GM12878 (cell line): ENCODE results near the gene C10orf71. TPM values are rescaled to one million over a fixed set of nuclear protein-coding genes. Genes with fewer than 3 reads are reported as not detected.

ENCODE experiments used
- ATAC-seq: fragments of 200-7000 bp; cut with Tn5 transposase; 3 replicates; pipeline ENCODE4 v1.9.1; 2020; ENCODE audit warnings: mild to moderate bottlenecking, moderate library complexity
- BruUV-seq: library from RNA; stranded (reverse); fragments of 400-500 nt; replicated peaks from 2 replicates; lab custom pipeline; 2021; lab: Mats Ljungman, UMichigan
- CTCF ChIA-PET: fragments of 300-600 bp; sonication (Branson Sonifier 250); formaldehyde crosslinking; extraction: SDS; loops from one replicate; lab custom pipeline; 2021; ENCODE audit warnings: inconsistent platforms; lab: Yijun Ruan, JAX
- POLR2A ChIA-PET: fragments of 350-600 bp; formaldehyde crosslinking; extraction: SDS; loops from one replicate; lab custom pipeline; 2021; ENCODE audit warnings: inconsistent platforms; lab: Charles Lee
- RAD21 ChIA-PET: fragments of 300-600 bp; sonication (Branson Sonifier 250); formaldehyde crosslinking; loops from one replicate; lab custom pipeline; 2023; ENCODE audit warnings: antibody characterized with exemption; ENCODE audit not compliant: unreplicated experiment; lab: Charles Lee
- SMC1A ChIA-PET: fragments of 300-600 bp; sonication (Branson Sonifier 250); formaldehyde crosslinking; loops from one replicate; lab custom pipeline; 2023; ENCODE audit not compliant: unreplicated experiment, uncharacterized antibody; lab: Charles Lee
- DNase-seq: peaks from one replicate; pipeline ENCODE4 v3.0.0-alpha.2; 2011; ENCODE audit warnings: low read depth, low spot score
- FAIRE-seq: peaks from 3 replicates; lab custom pipeline; 2011; peaks lifted over from hg19 to GRCh38; lab: Jason Lieb, UNC
- H2AFZ ChIP-seq: 2 replicates; pipeline ENCODE4 v1.6.0; 2011; ENCODE audit warnings: low read depth, low read length, control low read depth; ENCODE audit not compliant: control insufficient read depth
- H3K27ac ChIP-seq: 2 replicates; pipeline ENCODE4 v1.5.1; 2011; ENCODE audit warnings: control low read depth; ENCODE audit not compliant: control insufficient read depth, insufficient read depth
- H3K27me3 ChIP-seq, 2 experiments: replicated peaks in 1 of 2; 2 replicates each; pipeline versions ENCODE4 v1.6.0 to v1.6.1; 2011; ENCODE audit warnings: low read length in 1 of 2; ENCODE audit not compliant: control insufficient read depth in 2 of 2, insufficient read depth in 2 of 2
- H3K36me3 ChIP-seq, 2 experiments: 2 replicates each; pipeline ENCODE4 v1.5.1; 2011; ENCODE audit warnings: low read length in 1 of 2; ENCODE audit not compliant: control insufficient read depth in 2 of 2, insufficient read depth in 2 of 2
- H3K4me1 ChIP-seq: 2 replicates; pipeline ENCODE4 v1.6.1; 2011; ENCODE audit warnings: mild to moderate bottlenecking, low read length, moderate library complexity, mixed read lengths; ENCODE audit not compliant: control insufficient read depth, insufficient read depth
- H3K4me2 ChIP-seq: 2 replicates; pipeline ENCODE4 v1.6.0; 2011; ENCODE audit warnings: control low read depth; ENCODE audit not compliant: control insufficient read depth, insufficient read depth
- H3K4me3 ChIP-seq: fragments of 200-600 bp; sonication (generic); 2 replicates; pipeline ENCODE4 v1.5.1; 2016
- H3K79me2 ChIP-seq: 2 replicates; pipeline ENCODE4 v1.6.0; 2011; ENCODE audit warnings: low read length; ENCODE audit not compliant: control insufficient read depth, insufficient read depth
- H3K9ac ChIP-seq: 2 replicates; pipeline ENCODE4 v1.8.0; 2011; ENCODE audit warnings: low read length, control low read depth, mixed read lengths; ENCODE audit not compliant: control insufficient read depth, insufficient read depth
- H3K9me3 ChIP-seq: replicated peaks from 3 replicates; pipeline ENCODE4 v1.5.1; 2011; ENCODE audit warnings: mild to moderate bottlenecking, low read length; ENCODE audit not compliant: control insufficient read depth, insufficient read depth
- H4K20me1 ChIP-seq: 2 replicates; pipeline ENCODE4 v1.6.0; 2011; ENCODE audit not compliant: control insufficient read depth, insufficient read depth
- CBX3 ChIP-seq: fragments of 200-600 bp; sonication (generic); IDR thresholded peaks from 2 replicates; pipeline ENCODE4 v1.6.1; 2016; ENCODE audit warnings: low read depth, borderline replicate concordance
- CHD1 ChIP-seq: IDR thresholded peaks from 2 replicates; pipeline ENCODE4 v1.6.1; 2012; ENCODE audit warnings: low read depth, low read length, improper control_type of control experiment
- ESRRA ChIP-seq: IDR thresholded peaks from 2 replicates; pipeline ENCODE4 v1.6.1; 2012; ENCODE audit warnings: mild to moderate bottlenecking, low read length, improper control_type of control experiment
- IKZF1 ChIP-seq: fragments of 450-650 bp; conservative IDR thresholded peaks from 2 replicates; pipeline ENCODE4 v1.6.1; 2017; ENCODE audit warnings: antibody characterized with exemption, mild to moderate bottlenecking
- MTA3 ChIP-seq: IDR thresholded peaks from 2 replicates; pipeline ENCODE4 v1.6.1; 2012; ENCODE audit warnings: low read length, inconsistent platforms, borderline replicate concordance
- RUNX3 ChIP-seq: IDR thresholded peaks from 2 replicates; pipeline ENCODE4 v1.6.1; 2012; ENCODE audit warnings: low read length, inconsistent platforms
- SP1 ChIP-seq: IDR thresholded peaks from one replicate; pipeline ENCODE4 v1.6.1; 2011; ENCODE audit warnings: low read depth, low read length
- SPI1 ChIP-seq: IDR thresholded peaks from 2 replicates; pipeline ENCODE4 v1.6.1; 2011; ENCODE audit warnings: low read depth, mild to moderate bottlenecking, low read length, moderate library complexity, borderline replicate concordance; ENCODE audit not compliant: insufficient read depth
- SRF ChIP-seq, 2 experiments: IDR thresholded peaks; 2 replicates each; pipeline ENCODE4 v1.6.1; 2011; ENCODE audit warnings: low read depth in 2 of 2, low read length in 2 of 2, mild to moderate bottlenecking in 1 of 2, moderate library complexity in 1 of 2
- YBX1 ChIP-seq: fragments of 450-650 bp; IDR thresholded peaks from 2 replicates; pipeline ENCODE4 v1.6.1; 2016; ENCODE audit warnings: antibody characterized with exemption
- ZNF274 ChIP-seq: IDR thresholded peaks from one replicate; pipeline ENCODE4 v1.8.0; 2011; ENCODE audit not compliant: insufficient read length, insufficient read depth
- WGBS: methylation state at CpG from one replicate; pipeline ENCODE4 v1.1.6; 2016; ENCODE audit warnings: low lambda C conversion rate; ENCODE audit not compliant: insufficient replicate concordance, insufficient coverage; ENCODE audit errors: missing lambda C conversion rate; 5-methylcytosine and 5-hydroxymethylcytosine counted together
- in situ Hi-C: fragments of 300-500 bp; cut with MboI; formaldehyde crosslinking; loops from 9 replicates; pipeline ENCODE4 v1.14.3; 2018; ENCODE audit warnings: mixed read lengths
- intact Hi-C: fragments of 100-400 bp; cut with micrococcal nuclease; formaldehyde crosslinking; loops from one replicate; pipeline ENCODE4 v1.14.2; 2022; ENCODE audit not compliant: unreplicated experiment
- polyA plus RNA-seq, 11 experiments: library from polyadenylated mRNA; depleted of rRNA in 4 of 11; unstranded in 6 of 11; stranded (reverse) in 5 of 11; fragments of >200 nt; fragmentation: Nextera tagmentation in 4 of 11; fragmentation: Illumina TruSeq in 1 of 11; extraction: Ambion mirVana in 4 of 11; extraction: Trizol in 1 of 11; gene quantifications; 1 replicate in 1 of 11; 2 replicates in 10 of 11; pipeline versions ENCODE4 v1.2.1 to v1.2.3, GENCODE V29; 2011 to 2016; ENCODE audit warnings: inconsistent platforms in 2 of 11, missing spikeins in 2 of 11, low read depth in 1 of 11
- total RNA-seq, 4 experiments: library from RNA; depleted of rRNA in 3 of 4; stranded (reverse); fragments of >200 nt in 3 of 4; fragmentation: Illumina TruSeq in 1 of 4; extraction: Trizol in 1 of 4; gene quantifications; 2 replicates each; pipeline versions ENCODE4 v1.2.1 to v1.2.3, GENCODE V29; 2013 to 2021
- TF ChIP-seq, protein P1 (sequence below): fragments of 450-650 bp; IDR thresholded peaks from 2 replicates; pipeline ENCODE4 v1.6.1; 2017; ENCODE audit warnings: antibody characterized with exemption, mild to moderate bottlenecking, moderate library complexity
- TF ChIP-seq, protein P2 (sequence below): fragments of 450-650 bp; formaldehyde crosslinking; IDR thresholded peaks from 2 replicates; pipeline ENCODE4 v1.4.0; 2020; ENCODE audit warnings: mild to moderate bottlenecking, moderate library complexity

The C10orf71 gene
- total and polyA plus RNA-seq, 10 of the 15 experiments (the other 5 are each of a cell fraction or from before 2014, with no cell fraction given) = not detected

DNA sequence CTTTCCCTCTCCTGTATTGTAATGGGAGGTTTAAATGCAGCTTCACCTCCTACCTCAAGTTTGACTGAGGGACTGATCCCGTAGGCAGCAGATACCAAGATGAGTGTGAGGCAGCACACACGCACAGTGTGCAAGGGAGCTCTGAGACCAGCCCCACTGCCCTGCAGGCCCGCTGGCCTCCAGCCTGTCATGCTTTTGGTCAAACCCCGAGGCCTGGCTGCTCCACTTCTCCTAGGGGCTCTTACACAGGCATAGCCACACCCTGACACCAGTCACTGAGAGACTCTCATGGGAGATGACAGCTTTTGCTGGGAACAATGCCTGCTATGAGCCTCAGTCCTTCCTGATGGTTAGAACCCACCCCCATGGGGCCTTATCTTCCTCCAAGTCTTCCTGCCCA is 69.3 kb downstream of the C10orf71 start (continued):
- TF ChIP-seq ESRRA = no peak
- no peak for TF ChIP-seq SP1
- no peak for TF ChIP-seq IKZF1
- TF ChIP-seq, all 136 proteins: peak for 0

DNA sequence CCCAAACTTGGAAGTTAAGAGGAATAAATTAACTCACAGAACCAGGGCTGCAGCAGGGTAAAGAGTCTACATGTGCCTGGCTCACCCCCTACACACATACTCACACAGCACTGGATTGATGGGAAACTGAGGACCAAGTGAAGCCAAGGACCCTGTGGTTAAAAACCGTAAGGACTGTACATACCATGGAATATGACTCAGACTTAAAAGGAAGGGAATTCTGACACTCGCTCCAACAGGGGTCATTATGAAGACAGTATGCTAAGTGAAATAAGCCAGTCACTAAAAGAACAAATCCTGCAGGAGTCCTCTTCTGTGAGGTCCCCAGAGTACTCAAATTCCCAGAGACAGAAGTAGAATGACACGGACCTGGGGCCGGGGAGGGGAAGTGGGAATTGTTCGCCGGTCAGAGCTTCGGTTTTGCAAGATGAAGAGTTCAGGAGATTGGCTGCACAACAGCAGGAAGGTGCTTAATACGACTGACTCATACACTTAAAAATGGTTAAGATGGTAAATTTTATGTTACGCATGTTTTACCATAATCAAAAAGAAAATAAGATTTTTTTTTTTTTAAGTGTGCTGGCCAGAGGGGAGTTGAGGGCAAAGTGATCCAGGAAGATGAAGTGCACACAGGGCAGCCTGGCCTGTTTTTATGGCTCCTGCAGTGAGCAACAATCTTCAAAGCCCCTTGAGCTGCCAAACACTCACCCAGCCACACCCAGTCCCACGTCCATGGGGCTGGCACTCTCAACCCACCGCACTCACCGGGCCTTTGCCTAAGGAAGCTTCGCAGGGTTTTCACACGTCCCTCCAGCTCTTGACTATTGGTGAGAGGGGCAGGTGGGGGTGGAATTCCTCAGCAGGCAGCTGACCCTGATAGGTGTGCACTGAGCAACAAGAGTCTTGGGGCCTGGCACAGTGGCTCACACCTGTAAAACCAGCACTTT is 70.5 kb downstream of the C10orf71 start:
- Histone ChIP-seq H3K4me3 (no peak overlapping the region), H3K36me3 (no peaks in the 10 kb centered on the region), H3K79me2 (no peaks in the 10 kb centered on the region), H3K27me3 (peaks cover 0 to 4% of the 10 kb centered on the region in 2 experiments; a peak in 2 of 4 replicates), H4K20me1 (no peaks in the 10 kb centered on the region), H3K27ac (no peak overlapping the region), H3K4me1 (no peaks in the 10 kb centered on the region), H3K4me2 (no peak overlapping the region), H2AFZ (no peak overlapping the region), H3K9ac (no peak overlapping the region), H3K9me3 (no peaks in the 10 kb centered on the region)
- no TSS peak for BruUV-seq
- 60% methylated on average over 14 of the region's 14 CpGs for WGBS
- intact Hi-C loops = no loop called here
- no peak for TF ChIP-seq CHD1
- TF ChIP-seq SRF (IDR thresholded peaks at IDR 0.05; ENCODE audit: low read depth in 2 of 2, low read length in 2 of 2) = no peak
- TF ChIP-seq MTA3 = no peak
- no peak for TF ChIP-seq RUNX3
- TF ChIP-seq YBX1 = no peak
- TF ChIP-seq ZNF274 = no peak
- TF ChIP-seq ESRRA = no peak
- TF ChIP-seq, protein P1, sequence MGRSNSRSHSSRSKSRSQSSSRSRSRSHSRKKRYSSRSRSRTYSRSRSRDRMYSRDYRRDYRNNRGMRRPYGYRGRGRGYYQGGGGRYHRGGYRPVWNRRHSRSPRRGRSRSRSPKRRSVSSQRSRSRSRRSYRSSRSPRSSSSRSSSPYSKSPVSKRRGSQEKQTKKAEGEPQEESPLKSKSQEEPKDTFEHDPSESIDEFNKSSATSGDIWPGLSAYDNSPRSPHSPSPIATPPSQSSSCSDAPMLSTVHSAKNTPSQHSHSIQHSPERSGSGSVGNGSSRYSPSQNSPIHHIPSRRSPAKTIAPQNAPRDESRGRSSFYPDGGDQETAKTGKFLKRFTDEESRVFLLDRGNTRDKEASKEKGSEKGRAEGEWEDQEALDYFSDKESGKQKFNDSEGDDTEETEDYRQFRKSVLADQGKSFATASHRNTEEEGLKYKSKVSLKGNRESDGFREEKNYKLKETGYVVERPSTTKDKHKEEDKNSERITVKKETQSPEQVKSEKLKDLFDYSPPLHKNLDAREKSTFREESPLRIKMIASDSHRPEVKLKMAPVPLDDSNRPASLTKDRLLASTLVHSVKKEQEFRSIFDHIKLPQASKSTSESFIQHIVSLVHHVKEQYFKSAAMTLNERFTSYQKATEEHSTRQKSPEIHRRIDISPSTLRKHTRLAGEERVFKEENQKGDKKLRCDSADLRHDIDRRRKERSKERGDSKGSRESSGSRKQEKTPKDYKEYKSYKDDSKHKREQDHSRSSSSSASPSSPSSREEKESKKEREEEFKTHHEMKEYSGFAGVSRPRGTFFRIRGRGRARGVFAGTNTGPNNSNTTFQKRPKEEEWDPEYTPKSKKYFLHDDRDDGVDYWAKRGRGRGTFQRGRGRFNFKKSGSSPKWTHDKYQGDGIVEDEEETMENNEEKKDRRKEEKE = no peak
- TF ChIP-seq SPI1 = no peak
- TF ChIP-seq, protein P2, sequence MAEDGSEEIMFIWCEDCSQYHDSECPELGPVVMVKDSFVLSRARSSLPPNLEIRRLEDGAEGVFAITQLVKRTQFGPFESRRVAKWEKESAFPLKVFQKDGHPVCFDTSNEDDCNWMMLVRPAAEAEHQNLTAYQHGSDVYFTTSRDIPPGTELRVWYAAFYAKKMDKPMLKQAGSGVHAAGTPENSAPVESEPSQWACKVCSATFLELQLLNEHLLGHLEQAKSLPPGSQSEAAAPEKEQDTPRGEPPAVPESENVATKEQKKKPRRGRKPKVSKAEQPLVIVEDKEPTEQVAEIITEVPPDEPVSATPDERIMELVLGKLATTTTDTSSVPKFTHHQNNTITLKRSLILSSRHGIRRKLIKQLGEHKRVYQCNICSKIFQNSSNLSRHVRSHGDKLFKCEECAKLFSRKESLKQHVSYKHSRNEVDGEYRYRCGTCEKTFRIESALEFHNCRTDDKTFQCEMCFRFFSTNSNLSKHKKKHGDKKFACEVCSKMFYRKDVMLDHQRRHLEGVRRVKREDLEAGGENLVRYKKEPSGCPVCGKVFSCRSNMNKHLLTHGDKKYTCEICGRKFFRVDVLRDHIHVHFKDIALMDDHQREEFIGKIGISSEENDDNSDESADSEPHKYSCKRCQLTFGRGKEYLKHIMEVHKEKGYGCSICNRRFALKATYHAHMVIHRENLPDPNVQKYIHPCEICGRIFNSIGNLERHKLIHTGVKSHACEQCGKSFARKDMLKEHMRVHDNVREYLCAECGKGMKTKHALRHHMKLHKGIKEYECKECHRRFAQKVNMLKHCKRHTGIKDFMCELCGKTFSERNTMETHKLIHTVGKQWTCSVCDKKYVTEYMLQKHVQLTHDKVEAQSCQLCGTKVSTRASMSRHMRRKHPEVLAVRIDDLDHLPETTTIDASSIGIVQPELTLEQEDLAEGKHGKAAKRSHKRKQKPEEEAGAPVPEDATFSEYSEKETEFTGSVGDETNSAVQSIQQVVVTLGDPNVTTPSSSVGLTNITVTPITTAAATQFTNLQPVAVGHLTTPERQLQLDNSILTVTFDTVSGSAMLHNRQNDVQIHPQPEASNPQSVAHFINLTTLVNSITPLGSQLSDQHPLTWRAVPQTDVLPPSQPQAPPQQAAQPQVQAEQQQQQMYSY = no peak
- no peak for TF ChIP-seq CBX3
- ATAC-seq (no peak), FAIRE-seq (no peak), DNase-seq (no peak)
- ChIA-PET CTCF (interaction anchor here (1.2 kb wide), 1 partner anchor 38 kb away, joined by 3 read pairs; no protein-coding TSS in a partner anchor), RAD21 (no interaction called here), POLR2A (no interaction called here), SMC1A (no interaction called here)
- in situ Hi-C loops = no loop called here
